H1 (cell line): ENCODE data around the gene DNASE1L1. TPM values are rescaled to one million over a fixed set of nuclear protein-coding genes. Genes with fewer than 3 reads are reported as not detected.

Experiments
- CTCF ChIA-PET: fragments of 300-600 bp; sonication (Branson Sonifier 250); formaldehyde crosslinking; loops from one replicate; lab custom pipeline; 2021; ENCODE audit not compliant: partially characterized antibody; lab: Charles Lee
- POLR2A ChIA-PET: fragments of 300-600 bp; sonication (Branson Sonifier 250); formaldehyde crosslinking; loops from one replicate; lab custom pipeline; 2021; ENCODE audit warnings: inconsistent platforms; ENCODE audit not compliant: partially characterized antibody; lab: Charles Lee
- DNase-seq, 2 experiments: peaks; one replicate each; pipeline versions ENCODE4 v3.0.0 to v3.0.0-alpha.2; 2010 to 2022; ENCODE audit warnings: low spot score in 2 of 2, low read depth in 1 of 2, mixed read lengths in 1 of 2
- FAIRE-seq: peaks from 2 replicates; lab custom pipeline; 2011; peaks lifted over from hg19 to GRCh38; lab: Jason Lieb, UNC
- H2AFZ ChIP-seq: 2 replicates; pipeline ENCODE4 v1.8.1; 2012; ENCODE audit warnings: low read length, inconsistent platforms
- H2AK5ac ChIP-seq: 2 replicates; pipeline ENCODE4 v1.6.1; 2013; ENCODE audit warnings: low read depth, low read length
- H2BK120ac ChIP-seq: replicated peaks from 2 replicates; pipeline ENCODE3; 2013; ENCODE audit warnings: low read depth, low read length, inconsistent platforms
- H2BK12ac ChIP-seq: 2 replicates; pipeline ENCODE4 v1.6.1; 2013; ENCODE audit warnings: low read depth, low read length
- H2BK15ac ChIP-seq: 2 replicates; pipeline ENCODE4 v1.6.1; 2013; ENCODE audit warnings: low read length
- H2BK20ac ChIP-seq: 2 replicates; pipeline ENCODE4 v1.6.1; 2013; ENCODE audit warnings: low read length
- H2BK5ac ChIP-seq: 2 replicates; pipeline ENCODE4 v1.6.1; 2013; ENCODE audit warnings: low read depth, low read length
- H3K14ac ChIP-seq: 2 replicates; pipeline ENCODE4 v1.6.1; 2013; ENCODE audit warnings: inconsistent platforms; ENCODE audit not compliant: insufficient read length
- H3K18ac ChIP-seq: 2 replicates; pipeline ENCODE4 v1.6.1; 2013; ENCODE audit warnings: low read length; ENCODE audit errors: extremely low read depth
- H3K23ac ChIP-seq: 2 replicates; pipeline ENCODE4 v1.6.1; 2013; ENCODE audit warnings: inconsistent platforms; ENCODE audit not compliant: insufficient read length
- H3K23me2 ChIP-seq: 2 replicates; pipeline ENCODE4 v1.6.1; 2013; ENCODE audit warnings: low read depth, low read length
- H3K27ac ChIP-seq: 2 replicates; pipeline ENCODE4 v1.6.1; 2011; ENCODE audit warnings: low read depth, low read length, inconsistent platforms
- H3K27me3 ChIP-seq, 4 experiments: replicated peaks in 1 of 4; 1 replicate in 1 of 4; 2 replicates in 3 of 4; pipeline versions ENCODE4 v1.6.1 to v1.8.1; 2011 to 2013; ENCODE audit warnings: low read length in 3 of 4, mild to moderate bottlenecking in 3 of 4, inconsistent platforms in 2 of 4, mixed read lengths in 2 of 4, moderate library complexity in 1 of 4; ENCODE audit not compliant: control insufficient read depth in 3 of 4, insufficient read depth in 3 of 4; ENCODE audit errors: extremely low read depth in 1 of 4
- H3K36me3 ChIP-seq, 4 experiments: 2 replicates each; pipeline versions ENCODE4 v1.6.1 to v1.8.1; 2011 to 2013; ENCODE audit warnings: mild to moderate bottlenecking in 4 of 4, low read length in 3 of 4, moderate library complexity in 2 of 4, control low read depth in 1 of 4, inconsistent platforms in 1 of 4; ENCODE audit not compliant: insufficient read depth in 4 of 4, control insufficient read depth in 2 of 4
- H3K4ac ChIP-seq: replicated peaks from 2 replicates; pipeline ENCODE3; 2013; ENCODE audit warnings: low read length, low read depth, mixed read lengths, inconsistent platforms; ENCODE audit not compliant: insufficient read length
- H3K4me1 ChIP-seq, 4 experiments: replicated peaks in 1 of 4; 1 replicate in 1 of 4; 2 replicates in 3 of 4; pipeline versions ENCODE4 v1.6.1 to v1.8.1; 2011 to 2013; ENCODE audit warnings: low read length in 3 of 4, inconsistent platforms in 2 of 4, mixed read lengths in 1 of 4; ENCODE audit not compliant: insufficient read depth in 4 of 4, control insufficient read depth in 3 of 4
- H3K4me2 ChIP-seq, 2 experiments: 2 replicates each; pipeline versions ENCODE4 v1.6.1 to v1.8.1; 2011 to 2013; ENCODE audit warnings: low read depth in 2 of 2, low read length in 2 of 2, control low read depth in 1 of 2, inconsistent platforms in 1 of 2, mild to moderate bottlenecking in 1 of 2; ENCODE audit not compliant: insufficient read depth in 1 of 2
- H3K4me3 ChIP-seq, 4 experiments: fragments of 200-600, 300-600 bp in 1 of 4; sonication (generic), shearing (Covaris generic), sonication (Bioruptor Twin) in 1 of 4; 2 replicates each; pipeline versions ENCODE4 v1.5.1 to v1.8.1; 2011 to 2016; ENCODE audit warnings: low read length in 4 of 4, low read depth in 3 of 4, control low read depth in 2 of 4, inconsistent platforms in 2 of 4, mild to moderate bottlenecking in 2 of 4, mixed read lengths in 1 of 4, moderate library complexity in 1 of 4; ENCODE audit not compliant: insufficient read depth in 2 of 4; ENCODE audit errors: extremely low read depth in 1 of 4
- H3K56ac ChIP-seq: replicated peaks from 2 replicates; pipeline ENCODE3; 2013; ENCODE audit warnings: low read depth, mild to moderate bottlenecking, mixed read lengths, low read length, inconsistent platforms; ENCODE audit not compliant: insufficient read length
- H3K79me1 ChIP-seq: 2 replicates; pipeline ENCODE4 v1.6.1; 2013; ENCODE audit warnings: low read depth, low read length, control low read depth
- H3K79me2 ChIP-seq, 2 experiments: 2 replicates each; pipeline versions ENCODE4 v1.6.1 to v1.8.1; 2012 to 2013; ENCODE audit warnings: low read length in 2 of 2, mild to moderate bottlenecking in 2 of 2, inconsistent platforms in 1 of 2; ENCODE audit not compliant: insufficient read depth in 2 of 2, control insufficient read depth in 1 of 2
- H3K9ac ChIP-seq, 4 experiments: replicated peaks in 1 of 4; 1 replicate in 1 of 4; 2 replicates in 3 of 4; pipeline versions ENCODE4 v1.6.1 to v1.8.1; 2011 to 2013; ENCODE audit warnings: low read depth in 3 of 4, low read length in 3 of 4, control low read depth in 2 of 4, mild to moderate bottlenecking in 2 of 4, moderate library complexity in 2 of 4, inconsistent platforms in 1 of 4; ENCODE audit errors: extremely low read depth in 1 of 4
- H3K9me3 ChIP-seq, 2 experiments: 2 replicates each; pipeline versions ENCODE4 v1.6.1 to v1.8.1; 2012 to 2013; ENCODE audit warnings: mild to moderate bottlenecking in 2 of 2, moderate library complexity in 2 of 2, control low read depth in 1 of 2, inconsistent platforms in 1 of 2, low read depth in 1 of 2, low read length in 1 of 2, mixed read lengths in 1 of 2; ENCODE audit not compliant: insufficient read depth in 2 of 2
- H4K20me1 ChIP-seq, 2 experiments: replicated peaks in 1 of 2; 2 replicates each; pipeline versions ENCODE3 to v1.8.1; 2011 to 2013; ENCODE audit warnings: inconsistent platforms in 2 of 2, low read length in 2 of 2, mild to moderate bottlenecking in 1 of 2; ENCODE audit not compliant: insufficient read depth in 2 of 2, control insufficient read depth in 1 of 2
- H4K5ac ChIP-seq: 2 replicates; pipeline ENCODE4 v1.6.1; 2013; ENCODE audit warnings: low read length, low read depth, mixed read lengths, inconsistent platforms; ENCODE audit not compliant: insufficient read length
- H4K8ac ChIP-seq: 2 replicates; pipeline ENCODE4 v1.8.0; 2013; ENCODE audit warnings: mild to moderate bottlenecking, moderate library complexity, low read length, inconsistent platforms; ENCODE audit not compliant: insufficient read depth; ENCODE audit errors: extremely low read depth
- H4K91ac ChIP-seq: replicated peaks from 2 replicates; pipeline ENCODE3; 2013; ENCODE audit warnings: low read length, mixed read lengths, inconsistent platforms; ENCODE audit not compliant: insufficient read length
- BACH1 ChIP-seq: IDR thresholded peaks from 2 replicates; pipeline ENCODE4 v1.6.1; 2012; ENCODE audit warnings: low read length, improper control_type of control experiment
- CHD1 ChIP-seq: IDR thresholded peaks from 2 replicates; pipeline ENCODE4 v1.6.1; 2012; ENCODE audit warnings: low read depth, low read length, improper control_type of control experiment
- EP300 ChIP-seq, 2 experiments: IDR thresholded peaks; 1 replicate in 1 of 2; 2 replicates in 1 of 2; pipeline ENCODE4 v1.6.1; 2011 to 2012; ENCODE audit warnings: low read depth in 2 of 2, low read length in 2 of 2, mild to moderate bottlenecking in 2 of 2, borderline replicate concordance in 1 of 2, inconsistent platforms in 1 of 2, moderate library complexity in 1 of 2
- FOSL1 ChIP-seq: IDR thresholded peaks from 2 replicates; pipeline ENCODE4 v1.6.1; 2011; ENCODE audit warnings: mild to moderate bottlenecking, low read depth, low read length, moderate library complexity; ENCODE audit not compliant: insufficient read depth
- KDM4A ChIP-seq: IDR thresholded peaks from one replicate; pipeline ENCODE4 v1.7.1; 2012; ENCODE audit warnings: low read depth, mild to moderate bottlenecking, moderate library complexity, low read length, inconsistent platforms; ENCODE audit not compliant: severe bottlenecking
- SIRT6 ChIP-seq: IDR thresholded peaks from one replicate; pipeline ENCODE4 v1.7.1; 2012; ENCODE audit warnings: low read length, inconsistent platforms
- SP1 ChIP-seq: IDR thresholded peaks from 2 replicates; pipeline ENCODE4 v1.6.1; 2011; ENCODE audit warnings: low read depth, low read length
- SUZ12 ChIP-seq: fragments of 200-600 bp; sonication (generic); IDR thresholded peaks from 2 replicates; pipeline ENCODE4 v1.6.1; 2012; ENCODE audit warnings: mild to moderate bottlenecking, inconsistent platforms, low read length, moderate library complexity, mixed read lengths
- WGBS, 2 experiments: shearing (Covaris generic) in 1 of 2; methylation state at CpG; one replicate each; pipeline versions ENCODE4 v1.1.6 to v1.1.7; 2013 to 2015; ENCODE audit warnings: low lambda C conversion rate in 2 of 2, mixed read lengths in 2 of 2, inconsistent platforms in 1 of 2, low coverage in 1 of 2, missing lambda C conversion rate in 1 of 2; ENCODE audit not compliant: insufficient replicate concordance in 2 of 2, insufficient coverage in 1 of 2, insufficient read length in 1 of 2; ENCODE audit errors: extremely low coverage in 1 of 2, missing lambda C conversion rate in 1 of 2; 5-methylcytosine and 5-hydroxymethylcytosine counted together
- polyA plus RNA-seq, 7 experiments: library from polyadenylated mRNA; depleted of rRNA in 3 of 7; stranded (reverse) in 5 of 7; unstranded in 2 of 7; fragments of >200 nt in 5 of 7; fragments of 200-250 nt in 2 of 7; gene quantifications; 1 replicate in 5 of 7; 2 replicates in 1 of 7; 4 replicates in 1 of 7; pipeline versions ENCODE4 v1.2.1 to v1.2.3, GENCODE V29; 2011 to 2013; ENCODE audit warnings: missing spikeins in 2 of 7, mixed read lengths in 2 of 7
- total RNA-seq: library from RNA; stranded (reverse); fragmentation: NEBNext Ultra II Directional; extraction: Animal tissue kit (Norgen Biotek cat#: 25700); gene quantifications from 2 replicates; pipeline ENCODE4 v1.2.1, GENCODE V29; 2021

The DNASE1L1 gene
- total and polyA plus RNA-seq, 2 of the 8 experiments (the other 6 are each of a cell fraction or from before 2014, with no cell fraction given) = 8.7 to 30.0 TPM

- Histone ChIP-seq H3K4me3 (no peak overlapping the region), H3K23me2 (peaks cover 3% of the 10 kb centered on the region; the same call in 1 of the 2 replicates), H2AK5ac (no peak overlapping the region), H3K27ac (no peak overlapping the region), H3K14ac (no peak overlapping the region), H3K18ac (no peak overlapping the region), H2BK120ac (no peak overlapping the region), H2BK20ac (no peak overlapping the region), H4K5ac (no peak overlapping the region), H3K79me1 (no peaks in the 10 kb centered on the region; the same call in 1 of the 2 replicates), H3K27me3 (no peaks in the 10 kb centered on the region), H2AFZ (no peak overlapping the region), H3K4me2 (no peak overlapping the region), H2BK12ac (no peak overlapping the region), H3K56ac (no peak overlapping the region), H3K23ac (no peak overlapping the region), H3K4me1 (peaks cover 0 to 4% (median 0%) of the 10 kb centered on the region in 4 experiments; a peak in 1 of 7 replicates), H4K20me1 (peaks cover 0 to 2% of the 10 kb centered on the region in 2 experiments), H4K8ac (no peak overlapping the region), H2BK5ac (no peak overlapping the region), H3K4ac (no peak overlapping the region), H3K9me3 (no peaks in the 10 kb centered on the region), H3K36me3 (peaks cover 0 to 26% (median 12%) of the 10 kb centered on the region in 4 experiments; a peak in 5 of 8 replicates), H3K79me2 (no peaks in the 10 kb centered on the region; a peak in 1 of 4 replicates), H4K91ac (no peak overlapping the region), H2BK15ac (no peak overlapping the region), H3K9ac (no peak overlapping the region)
- FAIRE-seq = no peak
- no peak for TF ChIP-seq FOSL1
- no peak for TF ChIP-seq SIRT6
- no peak for TF ChIP-seq BACH1
- no peak for TF ChIP-seq KDM4A
- TF ChIP-seq CHD1 = no peak
- TF ChIP-seq EP300 (IDR thresholded peaks at IDR 0.05; ENCODE audit: borderline replicate concordance in 1 of 2, low read depth in 2 of 2, low read length in 2 of 2) = no peak
- no peak for TF ChIP-seq SP1
- no peak for TF ChIP-seq SUZ12
- ChIA-PET CTCF (interaction anchor here (0.6 to 1.6 kb wide), 6 partner anchors 20 to 266 kb away, joined by 3 read pairs; partner anchors contain the start of gene SLC10A3), POLR2A (interaction anchor here (1.0 to 1.7 kb wide), 4 partner anchors 15 to 76 kb away, joined by 3 to 4 read pairs (median 4); partner anchors contain the start of gene RPL10)
- no peak for DNase-seq
- WGBS, 2 experiments = 98% methylated on average over 11 of the region's 16 CpGs; no CpG with 5 or more reads in 1 of the 2 experiments
These were observed 36.7 kb upstream of the DNASE1L1 start for GRCh38 chrX:154445776-154446175.
